ENCODE data around the gene CASP2.

- TF ChIP-seq CTCF (IDR thresholded peaks at IDR 0.05): no peak
- TF ChIP-seq EP300 (IDR thresholded peaks at IDR 0.05): no peak
These were observed 46.1 kb downstream of the CASP2 start for GRCh38 chr7:143334244-143334643.

All from tibial nerve (tissue), 4 donors.